H9 (cell line): ENCODE measurements around the gene ZNF586. TPM values are rescaled to one million over a fixed set of nuclear protein-coding genes. Genes with fewer than 3 reads are reported as not detected.

Experiments used
- DNase-seq: peaks from one replicate; pipeline ENCODE4 v3.0.0-alpha.2; 2017
- H2AFZ ChIP-seq: one replicate; pipeline ENCODE4 v1.6.1; 2013; ENCODE audit warnings: mild to moderate bottlenecking, low read length, control low read depth, moderate library complexity
- H2AK5ac ChIP-seq: 2 replicates; pipeline ENCODE4 v1.6.1; 2013; ENCODE audit warnings: low read length, control low read depth, mixed read lengths; ENCODE audit not compliant: insufficient read length
- H2BK120ac ChIP-seq: one replicate; pipeline ENCODE4 v1.6.1; 2013; ENCODE audit warnings: low read depth, mild to moderate bottlenecking, low read length, control low read depth, inconsistent platforms; ENCODE audit not compliant: poor library complexity, severe bottlenecking
- H2BK12ac ChIP-seq: 2 replicates; pipeline ENCODE4 v1.6.1; 2013; ENCODE audit warnings: low read length, control low read depth, mixed read lengths, low read depth; ENCODE audit not compliant: insufficient read length
- H2BK15ac ChIP-seq: 2 replicates; pipeline ENCODE4 v1.6.1; 2013; ENCODE audit warnings: low read depth, low read length, control low read depth
- H2BK20ac ChIP-seq: one replicate; pipeline ENCODE4 v1.6.1; 2013; ENCODE audit warnings: low read depth, mild to moderate bottlenecking, low read length, control low read depth, inconsistent platforms; ENCODE audit not compliant: poor library complexity, severe bottlenecking
- H2BK5ac ChIP-seq: 2 replicates; pipeline ENCODE4 v1.6.1; 2013; ENCODE audit warnings: low read length, control low read depth, mixed read lengths; ENCODE audit not compliant: insufficient read length
- H3K14ac ChIP-seq: 2 replicates; pipeline ENCODE4 v1.6.1; 2013; ENCODE audit warnings: low read length, control low read depth; ENCODE audit not compliant: insufficient read depth
- H3K18ac ChIP-seq: 2 replicates; pipeline ENCODE4 v1.6.1; 2013; ENCODE audit warnings: low read depth, mild to moderate bottlenecking, mixed read lengths, low read length, control low read depth; ENCODE audit not compliant: insufficient read length
- H3K23ac ChIP-seq: 2 replicates; pipeline ENCODE4 v1.6.1; 2013; ENCODE audit warnings: low read length, control low read depth, mixed read lengths, low read depth; ENCODE audit not compliant: insufficient read length
- H3K23me2 ChIP-seq: 2 replicates; pipeline ENCODE4 v1.6.1; 2013; ENCODE audit warnings: low read depth, mild to moderate bottlenecking, mixed read lengths, low read length, control low read depth; ENCODE audit not compliant: insufficient read length, poor library complexity, severe bottlenecking
- H3K27ac ChIP-seq: 2 replicates; pipeline ENCODE4 v1.5.1; 2013; ENCODE audit warnings: low read length, control low read depth, mixed read lengths, low read depth; ENCODE audit not compliant: insufficient read length
- H3K27me3 ChIP-seq: 2 replicates; pipeline ENCODE4 v1.6.1; 2013; ENCODE audit warnings: low read length, control low read depth, inconsistent platforms; ENCODE audit not compliant: insufficient read depth
- H3K4ac ChIP-seq: 2 replicates; pipeline ENCODE4 v1.6.1; 2013; ENCODE audit warnings: low read depth, mild to moderate bottlenecking, control low read depth, inconsistent platforms, low read length, moderate library complexity
- H3K4me1 ChIP-seq: 2 replicates; pipeline ENCODE4 v1.6.1; 2013; ENCODE audit warnings: low read length, control low read depth, inconsistent platforms; ENCODE audit not compliant: insufficient read depth
- H3K4me2 ChIP-seq: 2 replicates; pipeline ENCODE4 v1.6.1; 2013; ENCODE audit warnings: low read length, control low read depth, mixed read lengths; ENCODE audit not compliant: insufficient read length, insufficient read depth
- H3K56ac ChIP-seq: 2 replicates; pipeline ENCODE4 v1.6.1; 2013; ENCODE audit warnings: low read depth, mild to moderate bottlenecking, mixed read lengths, low read length, control low read depth; ENCODE audit not compliant: insufficient read length
- H3K79me1 ChIP-seq: 2 replicates; pipeline ENCODE4 v1.6.1; 2013; ENCODE audit warnings: low read depth, mild to moderate bottlenecking, moderate library complexity, low read length, control low read depth, inconsistent platforms; ENCODE audit not compliant: insufficient read depth, poor library complexity, severe bottlenecking
- H3K79me2 ChIP-seq: 2 replicates; pipeline ENCODE4 v1.6.1; 2013; ENCODE audit warnings: low read length, control low read depth, inconsistent platforms; ENCODE audit not compliant: insufficient read depth
- H3K9ac ChIP-seq: 2 replicates; pipeline ENCODE4 v1.6.1; 2013; ENCODE audit warnings: low read length, control low read depth, mixed read lengths; ENCODE audit not compliant: insufficient read length; ENCODE audit errors: extremely low read depth
- H3K9me3 ChIP-seq: one replicate; pipeline ENCODE4 v1.6.1; 2013; ENCODE audit warnings: low read depth, low read length, inconsistent platforms; ENCODE audit not compliant: control insufficient read depth
- H3T11ph ChIP-seq: one replicate; pipeline ENCODE4 v1.6.1; 2013; ENCODE audit warnings: mild to moderate bottlenecking, low read length, control low read depth, inconsistent platforms
- H4K20me1 ChIP-seq: one replicate; pipeline ENCODE4 v1.6.1; 2013; ENCODE audit not compliant: control insufficient read depth, insufficient read length, insufficient read depth
- H4K5ac ChIP-seq: 2 replicates; pipeline ENCODE4 v1.6.1; 2013; ENCODE audit warnings: low read depth, mild to moderate bottlenecking, mixed read lengths, low read length, control low read depth; ENCODE audit not compliant: insufficient read length
- H4K8ac ChIP-seq: replicated peaks from 2 replicates; pipeline ENCODE4 v1.6.1; 2013; ENCODE audit warnings: low read length, control low read depth, mixed read lengths, low read depth; ENCODE audit not compliant: insufficient read length
- H4K91ac ChIP-seq: 2 replicates; pipeline ENCODE4 v1.6.1; 2013; ENCODE audit warnings: low read depth, mild to moderate bottlenecking, moderate library complexity, mixed read lengths, low read length, control low read depth; ENCODE audit not compliant: insufficient read length
- H3K27ac Mint-ChIP-seq, 3 experiments: 2 replicates in 2 of 3; 3 replicates in 1 of 3; pipeline ENCODE4 v1.8.0; 2020 to 2021; ENCODE audit warnings: mixed read lengths in 3 of 3, mild to moderate bottlenecking in 1 of 3, moderate library complexity in 1 of 3
- H3K27me3 Mint-ChIP-seq: 2 replicates; pipeline ENCODE4 v1.8.0; 2021; ENCODE audit warnings: low read depth, mild to moderate bottlenecking, moderate library complexity, mixed read lengths
- H3K36me3 Mint-ChIP-seq, 3 experiments: 2 replicates in 2 of 3; 3 replicates in 1 of 3; pipeline ENCODE4 v1.8.0; 2020 to 2021; ENCODE audit warnings: low read depth in 3 of 3, mixed read lengths in 3 of 3; ENCODE audit not compliant: insufficient read depth in 1 of 3
- H3K4me1 Mint-ChIP-seq, 2 experiments: 2 replicates each; pipeline ENCODE4 v1.8.0; 2020; ENCODE audit warnings: mixed read lengths in 2 of 2
- H3K4me3 Mint-ChIP-seq, 2 experiments: 2 replicates in 1 of 2; 3 replicates in 1 of 2; pipeline ENCODE4 v1.8.0; 2020 to 2021; ENCODE audit warnings: mild to moderate bottlenecking in 2 of 2, mixed read lengths in 2 of 2, moderate library complexity in 1 of 2
- H3K9me3 Mint-ChIP-seq, 2 experiments: 2 replicates in 1 of 2; 3 replicates in 1 of 2; pipeline ENCODE4 v1.8.0; 2020; ENCODE audit warnings: mild to moderate bottlenecking in 2 of 2, mixed read lengths in 2 of 2, moderate library complexity in 1 of 2
- CTCF ChIP-seq: fragments of 200-600 bp; sonication (generic); conservative IDR thresholded peaks from 3 replicates; pipeline ENCODE4 v1.8.0; 2021; ENCODE audit warnings: antibody characterized with exemption, mild to moderate bottlenecking
- WGBS: extraction: QIAGEN DNeasy Blood & Tissue Kit; methylation state at CpG from one replicate; pipeline ENCODE4 v1.1.7; 2013; ENCODE audit warnings: missing lambda C conversion rate, low lambda C conversion rate, mixed read lengths; ENCODE audit not compliant: insufficient read length; ENCODE audit errors: extremely low coverage; 5-methylcytosine and 5-hydroxymethylcytosine counted together
- total RNA-seq: library from RNA; stranded (reverse); gene quantifications from 2 replicates; pipeline ENCODE4 v1.2.1, GENCODE V29; 2021

ZNF586 gene
- total RNA-seq, 1 experiment from 2014 or later, result 17.6 TPM

- H2AFZ ChIP-seq, result no peak within 1 kb of the TSS
- no peaks in the 10 kb centered on the region for H3K23me2 ChIP-seq
- H2AK5ac ChIP-seq, result no peak within 1 kb of the TSS
- no peak within 1 kb of the TSS for H4K91ac ChIP-seq
- no peaks in the 10 kb centered on the region for H3K9me3 ChIP-seq
- peak within 1 kb of the TSS; percentile 78 to 99 (median 97) for H3K27ac Mint-ChIP-seq
- peaks cover 28 to 46% (median 29%) of the 10 kb centered on the region in 3 experiments for H3K36me3 Mint-ChIP-seq
- no peak within 1 kb of the TSS for H4K8ac ChIP-seq
- H3K27me3 Mint-ChIP-seq, result no peaks in the 10 kb centered on the region
- H3K14ac ChIP-seq, result peak within 1 kb of the TSS; percentile 83
- H3K4me1 Mint-ChIP-seq, result peaks cover 21 to 24% of the 10 kb centered on the region in 2 experiments
- no CpG with 5 or more reads among the region's 22 CpGs for WGBS
- no peak within 1 kb of the TSS for H3K56ac ChIP-seq
- H2BK120ac ChIP-seq, result no peak within 1 kb of the TSS
- TF ChIP-seq CTCF, result peak; percentile 49; the same call in 2 of the 3 replicates
- no peak within 1 kb of the TSS for H4K5ac ChIP-seq
- no peak within 1 kb of the TSS for H3K23ac ChIP-seq
- H2BK12ac ChIP-seq, result no peak within 1 kb of the TSS
- peaks cover 31% of the 10 kb centered on the region for H3K79me2 ChIP-seq
- peaks cover 2% of the 10 kb centered on the region for H3K79me1 ChIP-seq
- H3K4me2 ChIP-seq, result peak within 1 kb of the TSS; percentile 36
- H3K4me3 Mint-ChIP-seq, result peak within 1 kb of the TSS; percentile 93 to 97
- peak within 1 kb of the TSS; percentile 86 for H3K18ac ChIP-seq
- H3K27me3 ChIP-seq, result no peaks in the 10 kb centered on the region
- no peak within 1 kb of the TSS for H2BK20ac ChIP-seq
- no peaks in the 10 kb centered on the region; the same call in 1 of the 2 replicates for H3K4me1 ChIP-seq
- no peak within 1 kb of the TSS for H3K4ac ChIP-seq
- no peak within 1 kb of the TSS for H2BK5ac ChIP-seq
- no peaks in the 10 kb centered on the region for H3K9me3 Mint-ChIP-seq
- DNase-seq, result peak; percentile 96
- H3T11ph ChIP-seq, result no peak within 1 kb of the TSS
- peak within 1 kb of the TSS; percentile 60 for H3K27ac ChIP-seq
- H3K9ac ChIP-seq, result peak within 1 kb of the TSS; percentile 86
- H2BK15ac ChIP-seq, result no peak within 1 kb of the TSS
- no peaks in the 10 kb centered on the region for H4K20me1 ChIP-seq
These were observed 60.7 kb downstream of the ZNF586 start, which contains the start of gene ZNF587B for GRCh38 chr19:57830071-57830602. Gene ZNF587B (plus strand): TSS chr19:57830299. CDS start chr19:57830529, 230 bp downstream.

Other genes with a start within 250 kb of the ZNF586 start
- 10.2 and 11.6 TPM in 2 replicates for gene ZNF549, start 242.3 kb upstream of the ZNF586 start, total RNA-seq
- 11.4 and 13.5 TPM in 2 replicates for gene ZNF550, start 209.8 kb upstream of the ZNF586 start, total RNA-seq
- 10.9 and 11.4 TPM in 2 replicates for gene ZNF416, start 190.8 kb upstream of the ZNF586 start, total RNA-seq
- gene ZIK1, start 185.5 kb upstream of the ZNF586 start, total RNA-seq, result 27.8 and 28.1 TPM in 2 replicates
- 7.9 and 9.3 TPM in 2 replicates for gene ZNF530, start 169.8 kb upstream of the ZNF586 start, total RNA-seq
- gene ZNF134, start 155.4 kb upstream of the ZNF586 start, total RNA-seq, result 43.2 and 44.1 TPM in 2 replicates
- gene ZNF211, start 136.5 kb upstream of the ZNF586 start, total RNA-seq, result 12.9 and 14.8 TPM in 2 replicates
- gene ZSCAN4, start 100.7 kb upstream of the ZNF586 start, total RNA-seq, result not detected in 2 replicates
- 28.7 and 30.6 TPM in 2 replicates for gene ZNF551, start 87.7 kb upstream of the ZNF586 start, total RNA-seq
- gene ZNF154, start 60.5 kb upstream of the ZNF586 start, total RNA-seq, result 17.6 and 18.7 TPM in 2 replicates
- gene ZNF671, start 42.1 kb upstream of the ZNF586 start, total RNA-seq, result 9.0 and 9.3 TPM in 2 replicates
- gene ZNF776, start 22.9 kb upstream of the ZNF586 start, total RNA-seq, result 19.7 and 22.8 TPM in 2 replicates
- 9.2 and 11.3 TPM in 2 replicates for gene ZNF552, start 45.2 kb downstream of the ZNF586 start, total RNA-seq
- 41.8 and 45.2 TPM in 2 replicates for gene ZNF587B, start 60.6 kb downstream of the ZNF586 start, total RNA-seq
- gene ZNF587, start 80.2 kb downstream of the ZNF586 start, total RNA-seq, result 37.5 and 40.0 TPM in 2 replicates
- 98.7 and 103 TPM in 2 replicates for gene ZNF814, start 119.4 kb downstream of the ZNF586 start, total RNA-seq
- gene ZNF417, start 146.9 kb downstream of the ZNF586 start, total RNA-seq, result 22.1 and 22.2 TPM in 2 replicates
- 25.1 and 26.2 TPM in 2 replicates for gene ZNF418, start 165.7 kb downstream of the ZNF586 start, total RNA-seq
- 11.9 and 12.3 TPM in 2 replicates for gene ZNF256, start 178.0 kb downstream of the ZNF586 start, total RNA-seq
- 0.26 and 0.33 TPM in 2 replicates for gene C19orf18, start 204.9 kb downstream of the ZNF586 start, total RNA-seq
- 13.4 and 14.1 TPM in 2 replicates for gene ZNF606, start 233.1 kb downstream of the ZNF586 start, total RNA-seq